GM12878 (cell line): ENCODE measurements around the gene SCP2. TPM values are rescaled to one million over a fixed set of nuclear protein-coding genes. Genes with fewer than 3 reads are reported as not detected.

Source experiments
- ATAC-seq: fragments of 200-7000 bp; cut with Tn5 transposase; 3 replicates; pipeline ENCODE4 v1.9.1; 2020; ENCODE audit warnings: mild to moderate bottlenecking, moderate library complexity
- BruUV-seq: library from RNA; stranded (reverse); fragments of 400-500 nt; replicated peaks from 2 replicates; lab custom pipeline; 2021; lab: Mats Ljungman, UMichigan
- CTCF ChIA-PET: fragments of 300-600 bp; sonication (Branson Sonifier 250); formaldehyde crosslinking; extraction: SDS; loops from one replicate; lab custom pipeline; 2021; ENCODE audit warnings: inconsistent platforms; lab: Yijun Ruan, JAX
- POLR2A ChIA-PET: fragments of 350-600 bp; formaldehyde crosslinking; extraction: SDS; loops from one replicate; lab custom pipeline; 2021; ENCODE audit warnings: inconsistent platforms; lab: Charles Lee
- RAD21 ChIA-PET: fragments of 300-600 bp; sonication (Branson Sonifier 250); formaldehyde crosslinking; loops from one replicate; lab custom pipeline; 2023; ENCODE audit warnings: antibody characterized with exemption; ENCODE audit not compliant: unreplicated experiment; lab: Charles Lee
- SMC1A ChIA-PET: fragments of 300-600 bp; sonication (Branson Sonifier 250); formaldehyde crosslinking; loops from one replicate; lab custom pipeline; 2023; ENCODE audit not compliant: unreplicated experiment, uncharacterized antibody; lab: Charles Lee
- DNase-seq: peaks from one replicate; pipeline ENCODE4 v3.0.0-alpha.2; 2011; ENCODE audit warnings: low read depth, low spot score
- FAIRE-seq: peaks from 3 replicates; lab custom pipeline; 2011; peaks lifted over from hg19 to GRCh38; lab: Jason Lieb, UNC
- H2AFZ ChIP-seq: 2 replicates; pipeline ENCODE4 v1.6.0; 2011; ENCODE audit warnings: low read depth, low read length, control low read depth; ENCODE audit not compliant: control insufficient read depth
- H3K27ac ChIP-seq: 2 replicates; pipeline ENCODE4 v1.5.1; 2011; ENCODE audit warnings: control low read depth; ENCODE audit not compliant: control insufficient read depth, insufficient read depth
- H3K27me3 ChIP-seq, 2 experiments: replicated peaks in 1 of 2; 2 replicates each; pipeline versions ENCODE4 v1.6.0 to v1.6.1; 2011; ENCODE audit warnings: low read length in 1 of 2; ENCODE audit not compliant: control insufficient read depth in 2 of 2, insufficient read depth in 2 of 2
- H3K36me3 ChIP-seq, 2 experiments: 2 replicates each; pipeline ENCODE4 v1.5.1; 2011; ENCODE audit warnings: low read length in 1 of 2; ENCODE audit not compliant: control insufficient read depth in 2 of 2, insufficient read depth in 2 of 2
- H3K4me1 ChIP-seq: 2 replicates; pipeline ENCODE4 v1.6.1; 2011; ENCODE audit warnings: mild to moderate bottlenecking, low read length, moderate library complexity, mixed read lengths; ENCODE audit not compliant: control insufficient read depth, insufficient read depth
- H3K4me2 ChIP-seq: 2 replicates; pipeline ENCODE4 v1.6.0; 2011; ENCODE audit warnings: control low read depth; ENCODE audit not compliant: control insufficient read depth, insufficient read depth
- H3K4me3 ChIP-seq: fragments of 200-600 bp; sonication (generic); 2 replicates; pipeline ENCODE4 v1.5.1; 2016
- H3K79me2 ChIP-seq: 2 replicates; pipeline ENCODE4 v1.6.0; 2011; ENCODE audit warnings: low read length; ENCODE audit not compliant: control insufficient read depth, insufficient read depth
- H3K9ac ChIP-seq: 2 replicates; pipeline ENCODE4 v1.8.0; 2011; ENCODE audit warnings: low read length, control low read depth, mixed read lengths; ENCODE audit not compliant: control insufficient read depth, insufficient read depth
- H3K9me3 ChIP-seq: replicated peaks from 3 replicates; pipeline ENCODE4 v1.5.1; 2011; ENCODE audit warnings: mild to moderate bottlenecking, low read length; ENCODE audit not compliant: control insufficient read depth, insufficient read depth
- H4K20me1 ChIP-seq: 2 replicates; pipeline ENCODE4 v1.6.0; 2011; ENCODE audit not compliant: control insufficient read depth, insufficient read depth
- ATF7 ChIP-seq: fragments of 450-650 bp; IDR thresholded peaks from 2 replicates; pipeline ENCODE4 v1.6.1; 2016; ENCODE audit warnings: low read depth, mild to moderate bottlenecking
- BCL11A ChIP-seq: IDR thresholded peaks from 2 replicates; pipeline ENCODE4 v1.6.1; 2011; ENCODE audit warnings: low read depth, low read length
- CBX5 ChIP-seq: sonication (generic); IDR thresholded peaks from 2 replicates; pipeline ENCODE4 v1.6.1; 2016; ENCODE audit warnings: low read depth, moderate library complexity, mild to moderate bottlenecking, inconsistent platforms
- CEBPZ ChIP-seq: fragments of 150-350 bp; IDR thresholded peaks from 2 replicates; pipeline ENCODE4 v1.6.1; 2016; ENCODE audit warnings: low read depth, low read length
- E2F4 ChIP-seq: IDR thresholded peaks from 2 replicates; pipeline ENCODE4 v1.6.1; 2012; ENCODE audit warnings: low read depth, low read length, improper control_type of control experiment
- MAX ChIP-seq: IDR thresholded peaks from 2 replicates; pipeline ENCODE4 v1.6.1; 2012; ENCODE audit warnings: low read depth, low read length, improper control_type of control experiment
- PML ChIP-seq: IDR thresholded peaks from 2 replicates; pipeline ENCODE4 v1.6.1; 2012; ENCODE audit warnings: low read length, inconsistent platforms
- RAD51 ChIP-seq: fragments of 450-650 bp; IDR thresholded peaks from 2 replicates; pipeline ENCODE4 v1.6.1; 2016; ENCODE audit warnings: moderate library complexity, mild to moderate bottlenecking, inconsistent platforms
- RELA ChIP-seq: fragments of 450-650 bp; IDR thresholded peaks from 2 replicates; pipeline ENCODE4 v1.8.0; 2014; ENCODE audit warnings: borderline replicate concordance; ENCODE audit not compliant: partially characterized antibody
- RFX5 ChIP-seq: IDR thresholded peaks from 2 replicates; pipeline ENCODE4 v1.6.1; 2011; ENCODE audit warnings: low read depth, low read length, improper control_type of control experiment
- SRF ChIP-seq, 2 experiments: IDR thresholded peaks; 2 replicates each; pipeline ENCODE4 v1.6.1; 2011; ENCODE audit warnings: low read depth in 2 of 2, low read length in 2 of 2, mild to moderate bottlenecking in 1 of 2, moderate library complexity in 1 of 2
- TARDBP ChIP-seq: IDR thresholded peaks from 2 replicates; pipeline ENCODE4 v1.6.1; 2016; ENCODE audit warnings: borderline replicate concordance
- ZBTB11 ChIP-seq: fragments of 450-650 bp; formaldehyde crosslinking; IDR thresholded peaks from 2 replicates; pipeline ENCODE4 v1.5.0; 2022; ENCODE audit warnings: mild to moderate bottlenecking, missing genetic modification characterization
- ZBTB33 ChIP-seq: fragments of 450-650 bp; IDR thresholded peaks from 2 replicates; pipeline ENCODE4 v1.6.1; 2017; ENCODE audit warnings: mild to moderate bottlenecking
- WGBS: methylation state at CpG from one replicate; pipeline ENCODE4 v1.1.6; 2016; ENCODE audit warnings: low lambda C conversion rate; ENCODE audit not compliant: insufficient replicate concordance, insufficient coverage; ENCODE audit errors: missing lambda C conversion rate; 5-methylcytosine and 5-hydroxymethylcytosine counted together
- in situ Hi-C: fragments of 300-500 bp; cut with MboI; formaldehyde crosslinking; loops from 9 replicates; pipeline ENCODE4 v1.14.3; 2018; ENCODE audit warnings: mixed read lengths
- intact Hi-C: fragments of 100-400 bp; cut with micrococcal nuclease; formaldehyde crosslinking; loops from one replicate; pipeline ENCODE4 v1.14.2; 2022; ENCODE audit not compliant: unreplicated experiment
- polyA plus RNA-seq, 11 experiments: library from polyadenylated mRNA; depleted of rRNA in 4 of 11; unstranded in 6 of 11; stranded (reverse) in 5 of 11; fragments of >200 nt; fragmentation: Nextera tagmentation in 4 of 11; fragmentation: Illumina TruSeq in 1 of 11; extraction: Ambion mirVana in 4 of 11; extraction: Trizol in 1 of 11; gene quantifications; 1 replicate in 1 of 11; 2 replicates in 10 of 11; pipeline versions ENCODE4 v1.2.1 to v1.2.3, GENCODE V29; 2011 to 2016; ENCODE audit warnings: inconsistent platforms in 2 of 11, missing spikeins in 2 of 11, low read depth in 1 of 11
- total RNA-seq, 4 experiments: library from RNA; depleted of rRNA in 3 of 4; stranded (reverse); fragments of >200 nt in 3 of 4; fragmentation: Illumina TruSeq in 1 of 4; extraction: Trizol in 1 of 4; gene quantifications; 2 replicates each; pipeline versions ENCODE4 v1.2.1 to v1.2.3, GENCODE V29; 2013 to 2021

The SCP2 gene
- total and polyA plus RNA-seq, 10 of the 15 experiments (the other 5 are each of a cell fraction or from before 2014, with no cell fraction given): 74.3 to 327 (median 127) TPM

- ChIA-PET RAD21 (no interaction called here), POLR2A (no interaction called here), CTCF (no interaction called here), SMC1A (no interaction called here)
- H3K27ac ChIP-seq: no peak overlapping the region
- no peak for FAIRE-seq
- no peak overlapping the region for H3K4me2 ChIP-seq
- in situ Hi-C loops (no loop called here), intact Hi-C loops (no loop called here)
- TF ChIP-seq RFX5 (no peak), BCL11A (no peak), CBX5 (no peak), MAX (no peak), E2F4 (no peak), ATF7 (no peak), PML (no peak), CEBPZ (no peak), TARDBP (no peak), ZBTB33 (no peak), ZBTB11 (no peak), RAD51 (no peak), RELA (no peak), SRF (IDR thresholded peaks at IDR 0.05; ENCODE audit: low read depth in 2 of 2, low read length in 2 of 2) (no peak)
- no peaks in the 10 kb centered on the region for H3K27me3 ChIP-seq
- DNase-seq: no peak
- H3K9me3 ChIP-seq: no peaks in the 10 kb centered on the region
- H4K20me1 ChIP-seq: no peaks in the 10 kb centered on the region
- no peak overlapping the region for H2AFZ ChIP-seq
- no peak overlapping the region for H3K9ac ChIP-seq
- ATAC-seq: no peak
- H3K4me3 ChIP-seq: no peak overlapping the region
- 44% methylated on average over 3 of the region's 3 CpGs for WGBS
- peaks cover 3 to 4% of the 10 kb centered on the region in 2 experiments; a peak in 3 of 4 replicates for H3K36me3 ChIP-seq
- no peaks in the 10 kb centered on the region for H3K79me2 ChIP-seq
- no peaks in the 10 kb centered on the region for H3K4me1 ChIP-seq
- BruUV-seq: no TSS peak
Observed at GRCh38 chr1:53038566-53038965, 111.5 kb downstream of the SCP2 start.
